ENCODE measurements around the gene PAPOLG.
A peak's percentile ranks its signal among the peaks of the same experiment; 100 is the strongest.
"Not testable (repeated sequence)": the region's sequence is repeated elsewhere in the genome, so short reads cannot be mapped to it uniquely, and the experiment has no call there.

Gene PAPOLG

DNA sequence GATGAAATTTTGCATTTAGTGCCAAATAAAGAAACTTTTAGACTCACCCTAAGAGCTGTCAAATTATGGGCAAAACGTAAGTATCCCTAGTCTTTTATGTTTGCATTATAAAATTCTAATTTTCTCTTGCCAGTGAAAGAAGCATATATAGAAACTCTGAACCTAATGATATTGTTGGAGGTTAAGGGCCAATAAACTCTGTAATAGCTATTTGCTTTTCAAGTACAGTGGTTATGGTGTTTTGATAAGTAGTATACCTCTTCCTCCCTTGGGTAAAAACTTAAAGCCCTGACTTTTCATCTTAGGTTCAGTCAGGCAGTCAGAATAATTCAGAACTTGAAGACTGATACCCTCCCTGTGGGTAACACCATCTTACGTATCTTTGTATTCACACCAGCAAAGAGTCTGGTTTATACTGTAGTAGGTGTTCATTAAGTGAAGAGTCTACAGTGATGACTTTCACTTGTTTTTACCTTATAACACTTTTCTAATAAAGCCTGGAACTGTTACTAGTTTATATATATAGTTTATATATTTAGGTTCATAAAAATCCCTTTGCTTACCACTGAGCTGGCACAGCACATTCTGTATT, 19.1 kb downstream of the PAPOLG start:
- no peak for DNase-seq (ENCODE audit: low read depth)

GRCh38 chr2:60778352-60778751, 22.3 kb downstream of the PAPOLG start:
- no peak for DNase-seq (ENCODE audit: low read depth)

GRCh38 chr2:60779426-60779825, 23.4 kb downstream of the PAPOLG start:
- no peak for DNase-seq (ENCODE audit: low read depth)

DNA sequence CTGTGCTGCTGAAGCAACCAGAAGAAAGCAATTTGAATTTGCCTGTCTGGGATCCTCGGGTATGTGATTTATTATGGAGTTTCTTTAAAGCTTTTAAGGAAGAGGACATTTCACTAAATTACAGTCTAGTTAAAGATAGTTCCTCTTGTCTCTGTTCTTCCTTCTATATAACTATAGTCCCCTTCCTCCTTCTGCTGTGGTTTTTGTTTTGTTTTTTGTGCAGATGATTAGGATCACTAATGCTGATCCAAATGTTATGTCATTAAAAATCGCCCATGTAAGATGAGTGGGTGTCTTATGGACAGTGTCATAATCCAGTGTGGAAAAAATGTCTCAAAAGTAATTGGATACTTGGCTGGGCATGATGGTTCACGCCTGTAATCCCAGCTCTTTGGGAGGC, 24.7 kb downstream of the PAPOLG start:
- DNase-seq (ENCODE audit: low read depth), result no peak

DNA sequence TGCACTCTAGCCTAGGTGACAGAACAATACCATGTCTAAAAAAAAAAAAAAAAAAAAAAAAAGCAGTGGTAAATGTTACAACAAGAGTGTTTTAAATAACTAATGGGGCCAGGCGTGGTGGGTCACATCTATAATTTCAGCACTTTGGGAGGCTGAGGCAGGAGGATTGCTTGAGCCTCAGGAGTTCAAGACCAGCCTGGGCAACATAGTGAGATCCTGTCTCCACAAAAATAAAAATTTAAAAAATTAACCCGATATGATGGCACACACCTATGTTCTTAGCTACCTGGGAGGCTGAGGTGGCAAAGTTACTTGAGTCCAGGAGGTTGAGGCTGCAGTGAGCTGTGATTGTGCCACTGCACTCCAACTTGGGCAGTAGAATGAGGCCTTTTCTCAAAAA, 37.1 kb downstream of the PAPOLG start:
- no peak for DNase-seq (ENCODE audit: low read depth)

GRCh38 chr2:60794271-60794863, 38.3 kb downstream of the PAPOLG start:
- no peak for DNase-seq (ENCODE audit: low read depth)

- DNase-seq (ENCODE audit: low read depth), result no peak
Measured at GRCh38 chr2:60796573-60797509, 40.8 kb downstream of the PAPOLG start.

DNA sequence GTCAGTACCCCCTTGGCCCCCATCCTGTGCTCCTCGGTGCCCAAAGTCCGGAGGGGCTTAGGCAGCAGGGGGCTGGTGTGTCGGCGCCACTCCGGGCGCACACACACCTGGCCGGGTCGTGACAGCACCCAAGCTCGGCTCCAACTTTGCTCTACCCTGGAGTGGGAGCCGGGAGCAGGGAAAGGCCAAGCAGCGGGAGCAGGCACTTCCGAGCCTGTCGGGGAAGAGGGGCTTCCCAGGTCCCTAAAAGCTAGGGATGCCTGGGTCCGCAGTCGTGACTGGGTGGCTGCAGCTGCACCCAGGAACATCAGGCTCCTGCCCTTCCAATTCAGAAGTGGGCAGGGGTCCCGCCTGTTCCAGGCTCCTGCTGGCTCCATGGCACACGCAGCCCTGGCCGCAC, 48.4 kb downstream of the PAPOLG start:
- DNase-seq (ENCODE audit: low read depth), result no peak

GRCh38 chr2:60806595-60806987, 50.5 kb downstream of the PAPOLG start:
- no peak for DNase-seq (ENCODE audit: low read depth)

GRCh38 chr2:60806988-60807681, 51.1 kb downstream of the PAPOLG start:
- no peak for DNase-seq (ENCODE audit: low read depth)

DNA sequence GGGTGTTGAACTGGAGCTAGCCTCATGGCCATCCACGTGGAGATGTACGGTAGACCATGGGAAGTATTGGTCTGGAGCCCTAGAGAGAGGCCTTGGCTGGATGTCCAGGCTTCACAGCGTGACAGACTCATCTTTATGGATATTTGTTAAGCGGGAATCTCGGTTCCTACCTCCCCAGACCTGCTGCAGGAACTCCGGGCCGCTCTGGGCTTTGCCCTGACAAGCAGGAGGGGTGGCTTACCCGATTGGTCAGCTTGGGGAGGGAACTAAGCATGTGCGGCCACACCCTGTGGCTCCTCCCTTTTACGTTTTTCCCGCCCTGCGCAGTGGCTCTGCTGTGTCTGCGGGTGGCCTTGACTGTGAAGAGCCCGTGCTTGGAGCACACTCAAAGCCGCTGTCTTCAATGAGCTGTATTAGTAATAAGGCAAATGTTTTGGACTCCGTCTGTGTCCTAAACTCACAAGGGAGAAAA, 52.3 kb downstream of the PAPOLG start:
- DNase-seq (ENCODE audit: low read depth), result no peak

DNA sequence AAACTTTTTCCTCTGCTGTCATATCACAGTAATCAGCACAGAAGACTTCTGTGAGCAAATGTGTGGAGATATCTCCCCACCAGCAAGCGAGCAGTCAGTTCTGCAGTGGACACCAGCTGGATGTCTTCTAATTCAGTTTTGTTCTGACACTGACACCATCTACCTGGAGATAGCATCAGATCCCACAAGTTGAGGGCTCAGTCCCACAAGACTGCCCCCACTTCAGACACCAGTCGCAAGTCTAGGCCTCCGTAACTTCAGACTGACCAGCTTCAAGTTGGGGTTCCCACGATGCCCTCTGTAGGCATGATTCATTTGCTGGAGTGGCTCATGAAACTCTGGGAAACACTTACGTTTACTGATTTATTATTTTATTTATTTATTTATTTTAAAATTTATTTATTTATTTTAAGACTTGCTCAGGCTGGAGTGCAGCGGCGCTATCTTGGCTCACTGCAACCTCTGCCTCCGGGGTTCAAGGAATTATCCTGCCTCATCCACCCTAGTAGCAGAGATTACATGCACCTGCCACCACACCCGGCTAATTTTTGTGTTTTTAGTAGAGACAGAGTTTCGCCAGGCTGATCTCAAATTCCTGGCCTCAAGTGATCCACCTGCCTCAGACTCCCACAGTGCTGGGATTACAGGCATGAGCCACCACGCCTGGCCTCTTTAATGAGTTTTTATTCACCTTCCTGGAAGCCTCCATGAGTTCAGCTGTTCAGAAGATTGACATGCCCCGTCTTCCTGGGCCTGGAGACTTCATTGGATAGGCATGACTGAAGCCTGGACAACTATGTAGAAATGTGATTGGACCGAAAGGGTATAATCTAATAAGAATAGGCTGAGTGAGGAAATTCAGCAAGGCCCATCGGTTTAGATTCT, 55.7 kb downstream of the PAPOLG start:
- DNase-seq (ENCODE audit: low read depth), result no peak

DNA sequence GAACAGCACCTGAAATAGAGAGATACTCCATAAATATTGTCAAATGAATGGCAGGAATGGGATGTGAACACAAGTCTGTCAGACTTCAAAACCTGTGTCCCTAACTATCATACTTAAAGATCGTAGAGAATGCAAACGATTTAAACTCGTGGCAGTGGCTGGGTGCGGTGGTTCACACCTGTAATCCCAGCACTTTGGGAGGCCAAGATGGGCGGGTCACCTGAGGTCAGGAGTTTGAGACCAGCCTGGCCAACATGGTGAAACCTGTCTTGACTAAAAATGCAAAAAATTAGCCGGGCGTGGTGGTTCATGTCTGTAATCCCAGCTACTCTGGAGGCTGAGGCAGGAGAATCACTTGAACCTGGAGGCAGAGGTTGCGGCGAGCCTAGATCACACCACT, 61.1 kb downstream of the PAPOLG start:
- DNase-seq (ENCODE audit: low read depth), result not testable (repeated sequence)

GRCh38 chr2:60818272-60818671, 62.2 kb downstream of the PAPOLG start:
- DNase-seq (ENCODE audit: low read depth), result no peak

DNA sequence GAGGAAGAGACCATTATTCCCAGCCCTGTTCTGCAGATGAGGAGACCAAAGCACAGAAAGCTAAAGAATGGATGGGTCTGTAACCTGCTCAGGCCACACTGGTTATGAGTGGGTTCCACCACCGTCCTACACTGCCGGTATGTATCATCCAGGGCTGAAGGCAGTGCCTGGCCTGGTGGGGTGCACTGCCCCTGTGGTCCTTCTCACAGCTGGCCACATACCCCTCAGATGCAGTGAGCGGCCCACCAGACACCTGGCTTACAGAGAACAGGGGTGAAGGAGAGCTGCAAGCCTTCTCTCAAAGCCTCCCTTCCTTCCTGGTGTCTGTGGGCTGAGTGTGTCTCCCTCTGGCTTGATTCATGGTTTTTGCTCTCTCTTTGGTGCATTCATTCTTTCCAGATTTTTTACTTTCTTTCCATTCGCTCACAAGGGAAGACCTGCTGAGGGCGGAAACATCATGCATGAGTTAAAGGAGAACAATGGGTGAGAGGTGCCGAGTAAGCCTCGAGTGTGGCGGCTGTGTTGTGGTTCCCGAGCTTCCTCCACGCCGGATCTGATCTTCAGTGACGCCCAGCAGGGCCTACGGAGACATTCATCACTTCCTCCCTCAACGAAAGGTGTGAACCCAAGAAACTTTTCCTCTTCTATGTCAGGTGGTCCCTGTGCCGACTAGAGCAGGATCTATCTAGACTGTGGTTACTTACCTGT, 63.2 kb downstream of the PAPOLG start:
- peak; percentile 33 for DNase-seq (ENCODE audit: low read depth)

DNA sequence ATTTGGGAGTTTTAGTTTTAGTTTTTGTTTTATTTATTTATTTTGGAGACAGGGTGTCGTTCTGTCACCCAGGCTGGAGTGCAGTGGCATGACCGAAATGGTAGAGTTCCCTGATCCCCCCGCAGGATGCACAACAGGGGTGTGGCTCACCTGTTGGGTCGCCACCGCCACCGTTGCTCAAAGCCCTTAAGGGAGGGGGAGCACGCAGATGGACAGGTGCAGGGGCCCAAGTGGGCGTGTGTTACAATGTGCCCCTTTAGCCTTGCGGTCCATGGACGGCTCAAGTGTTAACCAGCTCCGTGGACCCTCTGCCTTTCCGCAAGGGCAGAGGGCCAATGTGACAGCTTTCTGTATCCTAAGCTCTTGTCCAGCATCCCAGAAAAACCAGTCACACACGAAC, 63.9 kb downstream of the PAPOLG start:
- no peak for DNase-seq (ENCODE audit: low read depth)

DNA sequence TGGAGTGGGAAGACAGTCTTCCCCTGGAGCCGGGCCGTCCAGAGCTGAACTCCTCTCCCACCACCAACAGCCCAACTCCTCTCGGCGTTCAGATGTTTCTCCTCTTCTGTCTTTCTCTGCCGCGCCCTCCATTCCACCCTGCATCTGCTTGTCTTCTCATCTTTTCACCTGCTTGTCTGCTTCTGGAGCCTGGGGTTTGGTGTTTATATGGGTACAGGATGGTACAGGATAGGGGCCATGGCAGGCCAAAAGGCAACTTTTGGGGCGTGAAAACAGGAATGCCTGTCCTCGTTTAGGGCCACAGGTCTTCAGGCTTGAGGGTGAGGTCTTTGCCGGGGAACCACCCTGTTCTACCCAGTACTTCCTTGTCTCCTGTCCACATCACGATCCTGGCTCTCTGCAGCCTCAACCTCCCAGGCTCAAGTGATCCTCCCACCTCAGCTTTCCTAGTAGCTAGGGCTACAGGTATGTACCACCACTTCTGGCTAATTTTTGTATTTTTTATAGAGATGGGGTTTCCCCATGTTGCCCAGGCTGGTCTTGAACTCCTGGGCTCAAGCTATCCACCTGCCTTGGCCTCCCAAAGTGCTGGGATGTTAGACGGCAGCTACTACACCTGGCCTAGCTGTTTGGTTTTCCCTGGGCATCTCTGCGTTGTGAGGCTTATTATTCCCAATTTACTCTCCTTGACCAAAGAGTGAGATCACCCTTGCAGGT, 64.5 kb downstream of the PAPOLG start:
- no peak for DNase-seq (ENCODE audit: low read depth)

GRCh38 chr2:60821133-60821469, 65.0 kb downstream of the PAPOLG start:
- DNase-seq (ENCODE audit: low read depth), result no peak

GRCh38 chr2:60821587-60822302, 65.7 kb downstream of the PAPOLG start:
- DNase-seq (ENCODE audit: low read depth), result no peak

GRCh38 chr2:60822987-60823386, 66.9 kb downstream of the PAPOLG start:
- no peak for DNase-seq (ENCODE audit: low read depth)

All from stimulated activated CD8-positive, alpha-beta memory T cell treated with anti-CD3 and anti-CD28 coated beads, Interleukin-15, amount 100 ng/mL, for 24 hours (primary cell).